ENCODE data around the gene MEIS2.

The MEIS2 gene

GRCh38 chr15:36925049-36925448 is 175.3 kb downstream of the MEIS2 start:
- no peaks in the 10 kb centered on the region for H3K27me3 Mint-ChIP-seq
- H3K4me3 Mint-ChIP-seq: no peak overlapping the region
- ATAC-seq (replicated peaks; ENCODE audit: extremely low read depth, poor library complexity, severe bottlenecking): no peak
- no peaks in the 10 kb centered on the region for H3K9me3 Mint-ChIP-seq
- no peaks in the 10 kb centered on the region for H3K36me3 Mint-ChIP-seq (ENCODE audit: insufficient read depth)
- no peak overlapping the region for H3K27ac Mint-ChIP-seq (ENCODE audit: low read depth)
- H3K4me1 Mint-ChIP-seq: no peaks in the 10 kb centered on the region
- DNase-seq (ENCODE audit: low spot score in 2 of 2): no peak

GRCh38 chr15:36924034-36924433 is 176.3 kb downstream of the MEIS2 start:
- H3K27ac Mint-ChIP-seq (ENCODE audit: low read depth): no peak overlapping the region
- no peak for DNase-seq (ENCODE audit: low spot score in 2 of 2)
- H3K9me3 Mint-ChIP-seq: no peaks in the 10 kb centered on the region
- no peak overlapping the region for H3K4me3 Mint-ChIP-seq
- H3K27me3 Mint-ChIP-seq: no peaks in the 10 kb centered on the region
- H3K36me3 Mint-ChIP-seq (ENCODE audit: insufficient read depth): no peaks in the 10 kb centered on the region
- no peaks in the 10 kb centered on the region for H3K4me1 Mint-ChIP-seq
- no peak for ATAC-seq (replicated peaks; ENCODE audit: extremely low read depth, poor library complexity, severe bottlenecking)

- ATAC-seq (replicated peaks; ENCODE audit: extremely low read depth, poor library complexity, severe bottlenecking): no peak
- H3K9me3 Mint-ChIP-seq: no peaks in the 10 kb centered on the region
- no peaks in the 10 kb centered on the region for H3K4me1 Mint-ChIP-seq
- DNase-seq (ENCODE audit: low spot score in 2 of 2): no peak
- no peaks in the 10 kb centered on the region for H3K36me3 Mint-ChIP-seq (ENCODE audit: insufficient read depth)
- H3K27me3 Mint-ChIP-seq: no peaks in the 10 kb centered on the region
- no peak overlapping the region for H3K4me3 Mint-ChIP-seq
- no peak overlapping the region for H3K27ac Mint-ChIP-seq (ENCODE audit: low read depth)
These were observed 178.8 kb downstream of the MEIS2 start for GRCh38 chr15:36921484-36922091.

DNA sequence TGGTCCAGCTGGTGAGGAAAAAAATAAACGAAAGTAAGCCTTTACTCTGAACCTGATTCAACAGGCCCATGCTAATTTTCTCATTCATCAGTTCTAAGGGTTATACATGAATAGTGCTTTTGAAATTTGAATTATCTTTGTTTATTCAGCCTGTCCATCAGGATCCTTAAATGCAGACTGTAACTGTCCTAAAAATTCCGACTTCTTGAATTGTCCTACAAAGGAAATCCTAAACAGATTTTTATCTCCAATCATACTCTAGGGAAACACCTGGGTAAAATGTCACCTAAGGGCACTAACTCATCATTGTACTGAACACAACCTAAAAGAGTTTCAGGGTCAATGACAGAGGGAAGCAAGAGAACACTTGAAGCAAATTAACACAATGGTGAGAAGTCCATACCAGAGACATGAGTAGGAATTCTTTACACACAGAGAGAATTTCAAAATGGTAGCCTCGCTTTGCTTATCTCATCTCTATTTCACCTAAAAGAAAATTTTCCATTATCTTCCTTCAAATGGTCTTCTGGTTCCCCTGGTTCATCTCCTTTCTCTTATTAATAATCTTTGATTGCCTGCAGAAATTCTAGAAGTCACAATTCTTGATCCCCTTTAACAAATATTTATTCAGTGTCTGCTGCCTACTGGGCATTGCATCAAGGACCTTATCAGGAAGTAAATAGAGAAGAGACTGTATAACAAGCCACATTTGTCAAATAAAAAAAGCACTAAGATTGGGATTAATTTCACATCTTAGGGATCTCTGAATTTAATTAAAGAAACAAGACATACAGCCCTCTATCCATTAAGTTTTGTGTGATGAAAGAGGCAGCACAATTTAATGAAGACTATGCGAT is 182.7 kb downstream of the MEIS2 start:
- DNase-seq (ENCODE audit: low spot score in 2 of 2) (no peak), ATAC-seq (replicated peaks; ENCODE audit: extremely low read depth, poor library complexity, severe bottlenecking) (no peak)
- Mint-ChIP-seq H3K36me3 (ENCODE audit: insufficient read depth) (no peaks in the 10 kb centered on the region), H3K27ac (ENCODE audit: low read depth) (no peak overlapping the region), H3K27me3 (no peaks in the 10 kb centered on the region), H3K4me3 (no peak overlapping the region), H3K9me3 (no peaks in the 10 kb centered on the region), H3K4me1 (no peaks in the 10 kb centered on the region)

DNA sequence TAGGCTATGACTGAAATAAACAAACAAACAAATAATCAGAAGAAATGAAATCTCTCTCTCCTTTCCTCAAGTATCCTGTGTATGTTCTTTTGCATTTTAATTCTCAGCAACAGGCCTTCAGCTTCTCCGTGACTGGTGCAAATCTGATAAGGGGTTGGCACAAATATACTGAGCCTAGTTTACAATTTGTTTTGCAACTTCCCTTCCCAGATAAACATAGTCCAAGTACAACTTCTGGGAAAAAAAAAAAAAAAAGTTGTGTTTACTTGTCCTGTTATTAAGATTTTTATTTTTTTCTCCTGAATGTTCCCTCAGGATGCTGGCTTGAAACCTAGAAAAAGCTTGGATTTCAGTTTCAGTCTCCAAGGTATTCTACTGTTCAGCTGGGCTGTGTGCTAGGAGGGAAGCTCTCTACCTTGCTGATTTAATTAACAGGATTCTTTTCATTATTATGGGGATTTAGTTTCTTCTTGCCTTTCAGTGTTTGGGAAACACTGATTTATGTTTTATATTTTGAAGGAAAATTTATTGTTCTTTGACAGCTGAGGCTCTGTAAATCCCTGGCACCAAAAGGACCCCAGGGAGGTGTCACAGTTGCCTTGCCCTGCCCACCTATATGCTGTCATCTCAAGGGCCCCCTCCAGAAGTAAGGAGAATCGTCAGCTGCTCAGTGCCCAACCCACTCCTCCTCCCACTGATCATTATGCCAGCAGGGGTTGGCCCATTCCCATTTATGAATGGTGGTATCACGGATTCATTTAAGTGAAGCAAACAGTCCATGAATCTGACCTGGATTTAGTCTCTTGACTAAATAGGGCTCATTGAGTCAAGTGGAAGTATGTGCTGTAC is 185.2 kb downstream of the MEIS2 start:
- Mint-ChIP-seq H3K4me3 (no peak overlapping the region), H3K27ac (ENCODE audit: low read depth) (no peak overlapping the region)
- no peak for ATAC-seq (replicated peaks; ENCODE audit: extremely low read depth, poor library complexity, severe bottlenecking)

DNA sequence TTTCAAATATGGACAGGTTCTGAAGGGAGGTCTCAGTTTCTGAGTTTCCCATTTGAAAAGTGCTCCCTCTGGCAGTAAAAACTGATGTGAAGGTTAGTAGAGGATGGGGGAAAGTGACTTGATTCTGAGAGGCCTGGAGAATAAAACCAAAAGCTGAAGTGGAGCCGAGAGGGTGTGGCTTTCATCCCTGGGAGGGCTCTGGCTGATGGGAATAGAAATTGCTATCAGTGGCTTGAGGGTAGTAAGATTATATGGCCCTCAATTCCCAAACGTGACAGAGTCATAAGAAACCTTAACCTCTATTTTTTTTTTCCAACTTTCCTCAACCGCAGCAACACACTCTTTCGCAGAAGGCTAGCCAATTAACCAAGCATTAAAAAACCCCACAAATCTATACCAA is 185.9 kb downstream of the MEIS2 start:
- DNase-seq (ENCODE audit: low spot score in 2 of 2): no peak
- Mint-ChIP-seq H3K4me3 (no peak overlapping the region), H3K36me3 (ENCODE audit: insufficient read depth) (no peaks in the 10 kb centered on the region), H3K27me3 (no peaks in the 10 kb centered on the region), H3K27ac (ENCODE audit: low read depth) (no peak overlapping the region), H3K9me3 (no peaks in the 10 kb centered on the region), H3K4me1 (no peaks in the 10 kb centered on the region)
- ATAC-seq (replicated peaks; ENCODE audit: extremely low read depth, poor library complexity, severe bottlenecking): no peak

More for the DNA sequence above, 185.2 kb downstream of the MEIS2 start:
- no peak for DNase-seq (ENCODE audit: low spot score in 2 of 2)
- H3K9me3 Mint-ChIP-seq: no peaks in the 10 kb centered on the region
- no peaks in the 10 kb centered on the region for H3K36me3 Mint-ChIP-seq (ENCODE audit: insufficient read depth)
- no peaks in the 10 kb centered on the region for H3K27me3 Mint-ChIP-seq
- no peaks in the 10 kb centered on the region for H3K4me1 Mint-ChIP-seq

- H3K9me3 Mint-ChIP-seq: no peaks in the 10 kb centered on the region
- DNase-seq (ENCODE audit: low spot score in 2 of 2): no peak
- no peak overlapping the region for H3K4me3 Mint-ChIP-seq
- no peaks in the 10 kb centered on the region for H3K27me3 Mint-ChIP-seq
- no peak for ATAC-seq (replicated peaks; ENCODE audit: extremely low read depth, poor library complexity, severe bottlenecking)
- H3K36me3 Mint-ChIP-seq (ENCODE audit: insufficient read depth): no peaks in the 10 kb centered on the region
- no peaks in the 10 kb centered on the region for H3K4me1 Mint-ChIP-seq
- no peak overlapping the region for H3K27ac Mint-ChIP-seq (ENCODE audit: low read depth)
These were observed 188.0 kb downstream of the MEIS2 start for GRCh38 chr15:36912311-36912712.

DNA sequence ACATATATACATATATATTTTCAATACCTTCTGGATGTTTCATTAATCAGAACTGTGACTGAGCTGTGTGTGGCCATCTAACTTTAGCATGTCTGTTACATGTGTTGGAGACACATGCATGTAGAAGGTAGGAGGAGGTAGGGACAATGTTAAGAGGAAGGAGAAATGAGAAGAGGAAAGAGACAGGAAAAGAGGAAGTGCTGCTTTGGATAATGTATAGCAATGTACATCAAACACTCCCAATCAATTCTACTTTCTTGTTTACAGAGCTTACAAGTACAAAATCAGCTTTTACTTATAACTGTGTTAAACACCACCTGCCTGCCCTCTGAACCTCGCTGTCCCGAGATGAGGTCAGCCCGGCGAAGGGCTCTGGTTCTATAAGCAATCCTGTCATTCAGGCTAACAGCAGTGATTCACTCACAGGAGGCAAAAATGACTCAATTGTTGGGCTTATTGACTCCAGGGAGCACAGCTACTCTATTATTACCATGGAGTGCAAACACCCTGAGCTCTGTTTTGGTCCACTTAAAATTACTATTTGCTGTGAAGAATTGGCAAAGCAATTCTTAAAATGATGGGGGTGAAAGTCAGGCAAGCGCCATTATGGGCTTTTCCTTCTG is 188.9 kb downstream of the MEIS2 start:
- Mint-ChIP-seq H3K4me1 (no peaks in the 10 kb centered on the region), H3K36me3 (ENCODE audit: insufficient read depth) (no peaks in the 10 kb centered on the region), H3K9me3 (no peaks in the 10 kb centered on the region), H3K27ac (ENCODE audit: low read depth) (no peak overlapping the region), H3K27me3 (no peaks in the 10 kb centered on the region), H3K4me3 (no peak overlapping the region)
- ATAC-seq (replicated peaks; ENCODE audit: extremely low read depth, poor library complexity, severe bottlenecking): no peak
- DNase-seq (ENCODE audit: low spot score in 2 of 2): no peak

DNA sequence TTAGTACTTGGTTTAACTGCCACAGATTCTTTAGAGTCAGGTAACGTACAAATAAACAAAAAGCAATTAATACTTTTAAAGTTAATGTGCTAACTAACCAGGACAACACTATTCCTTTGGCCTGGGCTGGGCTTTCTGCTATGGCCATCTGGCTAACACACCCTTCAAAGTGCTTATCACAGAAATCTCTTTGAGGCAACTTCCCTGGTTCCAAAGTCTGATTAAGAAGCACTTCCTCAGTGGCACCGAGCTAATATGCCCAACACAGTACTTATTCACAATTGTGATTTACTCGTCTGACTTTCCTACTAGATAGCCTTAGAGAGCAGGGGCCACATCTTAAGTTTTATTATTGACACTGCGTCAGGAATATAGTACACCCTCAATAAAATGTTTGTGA is 191.4 kb downstream of the MEIS2 start:
- ATAC-seq (replicated peaks; ENCODE audit: extremely low read depth, poor library complexity, severe bottlenecking): no peak

DNA sequence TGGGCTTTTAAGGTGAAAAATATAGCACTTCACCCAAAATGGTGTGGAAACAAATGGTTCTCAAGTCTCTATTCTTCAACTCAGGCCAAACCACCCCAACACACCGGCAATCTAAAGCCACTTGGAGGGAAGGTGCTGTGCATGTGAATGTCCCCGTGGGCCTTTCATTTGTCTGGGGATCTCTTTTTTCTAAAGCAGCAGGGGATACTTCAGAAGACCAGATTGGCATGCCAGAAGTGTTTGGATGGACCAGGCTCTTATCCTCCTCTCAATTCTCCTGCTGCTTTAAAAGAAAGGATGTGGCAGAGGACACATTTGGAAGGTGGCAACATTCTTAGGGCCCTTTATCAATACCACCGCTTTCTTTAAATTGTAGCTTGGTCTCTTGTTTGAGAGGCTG is 193.1 kb downstream of the MEIS2 start:
- H3K36me3 Mint-ChIP-seq (ENCODE audit: insufficient read depth): no peaks in the 10 kb centered on the region
- H3K27me3 Mint-ChIP-seq: no peaks in the 10 kb centered on the region
- no peak overlapping the region for H3K27ac Mint-ChIP-seq (ENCODE audit: low read depth)
- H3K4me3 Mint-ChIP-seq: no peak overlapping the region
- H3K9me3 Mint-ChIP-seq: no peaks in the 10 kb centered on the region
- ATAC-seq (replicated peaks; ENCODE audit: extremely low read depth, poor library complexity, severe bottlenecking): no peak
- DNase-seq (ENCODE audit: low spot score in 2 of 2): no peak
- no peaks in the 10 kb centered on the region for H3K4me1 Mint-ChIP-seq

More for the DNA sequence above, 191.4 kb downstream of the MEIS2 start:
- no peaks in the 10 kb centered on the region for H3K4me1 Mint-ChIP-seq
- no peak for DNase-seq (ENCODE audit: low spot score in 2 of 2)
- H3K36me3 Mint-ChIP-seq (ENCODE audit: insufficient read depth): no peaks in the 10 kb centered on the region
- no peak overlapping the region for H3K4me3 Mint-ChIP-seq
- no peaks in the 10 kb centered on the region for H3K27me3 Mint-ChIP-seq
- no peaks in the 10 kb centered on the region for H3K9me3 Mint-ChIP-seq
- H3K27ac Mint-ChIP-seq (ENCODE audit: low read depth): no peak overlapping the region

DNA sequence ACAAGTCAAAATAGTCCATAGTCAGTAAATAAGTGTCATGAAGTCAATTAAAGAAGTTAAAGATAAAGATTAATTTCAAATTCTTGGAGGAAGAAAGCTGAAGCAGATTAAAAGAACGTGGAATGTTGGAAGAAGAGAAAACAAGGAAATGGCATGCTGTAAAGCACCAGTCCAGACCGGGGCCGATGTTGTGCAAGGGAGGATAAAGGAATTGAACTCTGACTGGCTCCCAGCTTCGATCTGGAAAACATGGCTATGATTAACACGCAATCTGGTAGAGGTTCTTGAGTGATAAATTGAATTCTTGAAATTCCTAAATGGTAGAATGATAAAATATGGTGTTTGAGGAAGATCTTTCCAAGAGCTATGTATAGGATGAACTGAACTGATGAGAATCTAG is 194.4 kb downstream of the MEIS2 start:
- Mint-ChIP-seq H3K27ac (ENCODE audit: low read depth) (no peak overlapping the region), H3K27me3 (no peaks in the 10 kb centered on the region), H3K4me3 (no peak overlapping the region), H3K9me3 (no peaks in the 10 kb centered on the region), H3K4me1 (no peaks in the 10 kb centered on the region), H3K36me3 (ENCODE audit: insufficient read depth) (no peaks in the 10 kb centered on the region)
- DNase-seq (ENCODE audit: low spot score in 2 of 2) (no peak), ATAC-seq (replicated peaks; ENCODE audit: extremely low read depth, poor library complexity, severe bottlenecking) (no peak)

GRCh38 chr15:36904715-36905114 is 195.6 kb downstream of the MEIS2 start:
- DNase-seq (ENCODE audit: low spot score in 2 of 2) (no peak), ATAC-seq (replicated peaks; ENCODE audit: extremely low read depth, poor library complexity, severe bottlenecking) (no peak)
- no peak overlapping the region for H3K4me3 Mint-ChIP-seq
- H3K4me1 Mint-ChIP-seq: no peaks in the 10 kb centered on the region
- no peaks in the 10 kb centered on the region for H3K27me3 Mint-ChIP-seq
- no peaks in the 10 kb centered on the region for H3K36me3 Mint-ChIP-seq (ENCODE audit: insufficient read depth)
- no peak overlapping the region for H3K27ac Mint-ChIP-seq (ENCODE audit: low read depth)
- H3K9me3 Mint-ChIP-seq: no peaks in the 10 kb centered on the region

Data from central memory CD8-positive, alpha-beta T cell (primary cell).